GM12878 (cell line): ENCODE results near the gene FUBP3. TPM values are rescaled to one million over a fixed set of nuclear protein-coding genes. Genes with fewer than 3 reads are reported as not detected.

Experiments used
- ATAC-seq: fragments of 200-7000 bp; cut with Tn5 transposase; 3 replicates; pipeline ENCODE4 v1.9.1; 2020; ENCODE audit warnings: mild to moderate bottlenecking, moderate library complexity
- BruUV-seq: library from RNA; stranded (reverse); fragments of 400-500 nt; replicated peaks from 2 replicates; lab custom pipeline; 2021; lab: Mats Ljungman, UMichigan
- CTCF ChIA-PET: fragments of 300-600 bp; sonication (Branson Sonifier 250); formaldehyde crosslinking; extraction: SDS; loops from one replicate; lab custom pipeline; 2021; ENCODE audit warnings: inconsistent platforms; lab: Yijun Ruan, JAX
- POLR2A ChIA-PET: fragments of 350-600 bp; formaldehyde crosslinking; extraction: SDS; loops from one replicate; lab custom pipeline; 2021; ENCODE audit warnings: inconsistent platforms; lab: Charles Lee
- RAD21 ChIA-PET: fragments of 300-600 bp; sonication (Branson Sonifier 250); formaldehyde crosslinking; loops from one replicate; lab custom pipeline; 2023; ENCODE audit warnings: antibody characterized with exemption; ENCODE audit not compliant: unreplicated experiment; lab: Charles Lee
- SMC1A ChIA-PET: fragments of 300-600 bp; sonication (Branson Sonifier 250); formaldehyde crosslinking; loops from one replicate; lab custom pipeline; 2023; ENCODE audit not compliant: unreplicated experiment, uncharacterized antibody; lab: Charles Lee
- DNase-seq: peaks from one replicate; pipeline ENCODE4 v3.0.0-alpha.2; 2011; ENCODE audit warnings: low read depth, low spot score
- FAIRE-seq: peaks from 3 replicates; lab custom pipeline; 2011; peaks lifted over from hg19 to GRCh38; lab: Jason Lieb, UNC
- H2AFZ ChIP-seq: 2 replicates; pipeline ENCODE4 v1.6.0; 2011; ENCODE audit warnings: low read depth, low read length, control low read depth; ENCODE audit not compliant: control insufficient read depth
- H3K27ac ChIP-seq: 2 replicates; pipeline ENCODE4 v1.5.1; 2011; ENCODE audit warnings: control low read depth; ENCODE audit not compliant: control insufficient read depth, insufficient read depth
- H3K27me3 ChIP-seq, 2 experiments: replicated peaks in 1 of 2; 2 replicates each; pipeline versions ENCODE4 v1.6.0 to v1.6.1; 2011; ENCODE audit warnings: low read length in 1 of 2; ENCODE audit not compliant: control insufficient read depth in 2 of 2, insufficient read depth in 2 of 2
- H3K36me3 ChIP-seq, 2 experiments: 2 replicates each; pipeline ENCODE4 v1.5.1; 2011; ENCODE audit warnings: low read length in 1 of 2; ENCODE audit not compliant: control insufficient read depth in 2 of 2, insufficient read depth in 2 of 2
- H3K4me1 ChIP-seq: 2 replicates; pipeline ENCODE4 v1.6.1; 2011; ENCODE audit warnings: mild to moderate bottlenecking, low read length, moderate library complexity, mixed read lengths; ENCODE audit not compliant: control insufficient read depth, insufficient read depth
- H3K4me2 ChIP-seq: 2 replicates; pipeline ENCODE4 v1.6.0; 2011; ENCODE audit warnings: control low read depth; ENCODE audit not compliant: control insufficient read depth, insufficient read depth
- H3K4me3 ChIP-seq: fragments of 200-600 bp; sonication (generic); 2 replicates; pipeline ENCODE4 v1.5.1; 2016
- H3K79me2 ChIP-seq: 2 replicates; pipeline ENCODE4 v1.6.0; 2011; ENCODE audit warnings: low read length; ENCODE audit not compliant: control insufficient read depth, insufficient read depth
- H3K9ac ChIP-seq: 2 replicates; pipeline ENCODE4 v1.8.0; 2011; ENCODE audit warnings: low read length, control low read depth, mixed read lengths; ENCODE audit not compliant: control insufficient read depth, insufficient read depth
- H3K9me3 ChIP-seq: replicated peaks from 3 replicates; pipeline ENCODE4 v1.5.1; 2011; ENCODE audit warnings: mild to moderate bottlenecking, low read length; ENCODE audit not compliant: control insufficient read depth, insufficient read depth
- H4K20me1 ChIP-seq: 2 replicates; pipeline ENCODE4 v1.6.0; 2011; ENCODE audit not compliant: control insufficient read depth, insufficient read depth
- ATF7 ChIP-seq: fragments of 450-650 bp; IDR thresholded peaks from 2 replicates; pipeline ENCODE4 v1.6.1; 2016; ENCODE audit warnings: low read depth, mild to moderate bottlenecking
- BHLHE40 ChIP-seq, 2 experiments: fragments of 450-650 bp in 1 of 2; IDR thresholded peaks; 2 replicates each; pipeline ENCODE4 v1.6.1; 2011 to 2017; ENCODE audit warnings: low read depth in 2 of 2, borderline replicate concordance in 1 of 2, improper control_type of control experiment in 1 of 2, low read length in 1 of 2, mild to moderate bottlenecking in 1 of 2
- BMI1 ChIP-seq: fragments of 450-650 bp; IDR thresholded peaks from 2 replicates; pipeline ENCODE4 v1.6.1; 2016; ENCODE audit warnings: mild to moderate bottlenecking, moderate library complexity, borderline replicate concordance
- CEBPB ChIP-seq, 2 experiments: fragments of 150-350 bp in 1 of 2; IDR thresholded peaks; 2 replicates each; pipeline ENCODE4 v1.6.1; 2012 to 2014; ENCODE audit warnings: low read depth in 2 of 2, low read length in 2 of 2, borderline replicate concordance in 1 of 2, inconsistent platforms in 1 of 2
- CREB1 ChIP-seq: IDR thresholded peaks from 2 replicates; pipeline ENCODE4 v1.6.1; 2012; ENCODE audit warnings: low read depth, mild to moderate bottlenecking, inconsistent platforms
- FOXK2 ChIP-seq: fragments of 450-650 bp; IDR thresholded peaks from 2 replicates; pipeline ENCODE4 v1.6.1; 2017; ENCODE audit warnings: mild to moderate bottlenecking, moderate library complexity
- GATAD2B ChIP-seq: fragments of 450-650 bp; conservative IDR thresholded peaks from 2 replicates; pipeline ENCODE4 v1.6.1; 2017; ENCODE audit warnings: low read depth, mild to moderate bottlenecking, moderate library complexity
- IKZF1 ChIP-seq: fragments of 450-650 bp; conservative IDR thresholded peaks from 2 replicates; pipeline ENCODE4 v1.6.1; 2017; ENCODE audit warnings: antibody characterized with exemption, mild to moderate bottlenecking
- JUNB ChIP-seq: IDR thresholded peaks from 2 replicates; pipeline ENCODE4 v1.6.1; 2016; ENCODE audit warnings: antibody characterized with exemption, mild to moderate bottlenecking
- LARP7 ChIP-seq: fragments of 450-650 bp; IDR thresholded peaks from 2 replicates; pipeline ENCODE4 v1.6.1; 2017; ENCODE audit warnings: mild to moderate bottlenecking
- NFXL1 ChIP-seq: fragments of 450-650 bp; IDR thresholded peaks from 2 replicates; pipeline ENCODE4 v1.6.1; 2017; ENCODE audit warnings: antibody characterized with exemption, mild to moderate bottlenecking, borderline replicate concordance
- NR2C1 ChIP-seq: fragments of 450-650 bp; IDR thresholded peaks from 2 replicates; pipeline ENCODE4 v1.6.1; 2017; ENCODE audit warnings: antibody characterized with exemption, mild to moderate bottlenecking, moderate library complexity
- SIX5 ChIP-seq: IDR thresholded peaks from 2 replicates; pipeline ENCODE4 v1.6.1; 2011; ENCODE audit warnings: mild to moderate bottlenecking, low read depth, low read length, moderate library complexity; ENCODE audit not compliant: severe bottlenecking
- TAF1 ChIP-seq: IDR thresholded peaks from 2 replicates; pipeline ENCODE4 v1.6.1; 2011; ENCODE audit warnings: mild to moderate bottlenecking, low read depth, low read length, borderline replicate concordance
- WRNIP1 ChIP-seq: IDR thresholded peaks from 2 replicates; pipeline ENCODE4 v1.6.1; 2011; ENCODE audit warnings: low read depth, low read length, improper control_type of control experiment, borderline replicate concordance
- YBX1 ChIP-seq: fragments of 450-650 bp; IDR thresholded peaks from 2 replicates; pipeline ENCODE4 v1.6.1; 2016; ENCODE audit warnings: antibody characterized with exemption
- YY1 ChIP-seq: IDR thresholded peaks from 2 replicates; pipeline ENCODE4 v1.6.1; 2011; ENCODE audit warnings: low read depth, mild to moderate bottlenecking, low read length
- ZNF217 ChIP-seq: fragments of 450-650 bp; IDR thresholded peaks from 2 replicates; pipeline ENCODE4 v1.6.1; 2017; ENCODE audit warnings: antibody characterized with exemption, mild to moderate bottlenecking
- ZNF24 ChIP-seq: fragments of 450-650 bp; IDR thresholded peaks from 2 replicates; pipeline ENCODE4 v1.6.1; 2017; ENCODE audit warnings: antibody characterized with exemption, mild to moderate bottlenecking
- ZNF384 ChIP-seq: IDR thresholded peaks from 2 replicates; pipeline ENCODE4 v1.6.1; 2012; ENCODE audit warnings: low read depth, mild to moderate bottlenecking, low read length, improper control_type of control experiment, borderline replicate concordance
- WGBS: methylation state at CpG from one replicate; pipeline ENCODE4 v1.1.6; 2016; ENCODE audit warnings: low lambda C conversion rate; ENCODE audit not compliant: insufficient replicate concordance, insufficient coverage; ENCODE audit errors: missing lambda C conversion rate; 5-methylcytosine and 5-hydroxymethylcytosine counted together
- in situ Hi-C: fragments of 300-500 bp; cut with MboI; formaldehyde crosslinking; loops from 9 replicates; pipeline ENCODE4 v1.14.3; 2018; ENCODE audit warnings: mixed read lengths
- intact Hi-C: fragments of 100-400 bp; cut with micrococcal nuclease; formaldehyde crosslinking; loops from one replicate; pipeline ENCODE4 v1.14.2; 2022; ENCODE audit not compliant: unreplicated experiment
- polyA plus RNA-seq, 11 experiments: library from polyadenylated mRNA; depleted of rRNA in 4 of 11; unstranded in 6 of 11; stranded (reverse) in 5 of 11; fragments of >200 nt; fragmentation: Nextera tagmentation in 4 of 11; fragmentation: Illumina TruSeq in 1 of 11; extraction: Ambion mirVana in 4 of 11; extraction: Trizol in 1 of 11; gene quantifications; 1 replicate in 1 of 11; 2 replicates in 10 of 11; pipeline versions ENCODE4 v1.2.1 to v1.2.3, GENCODE V29; 2011 to 2016; ENCODE audit warnings: inconsistent platforms in 2 of 11, missing spikeins in 2 of 11, low read depth in 1 of 11
- total RNA-seq, 4 experiments: library from RNA; depleted of rRNA in 3 of 4; stranded (reverse); fragments of >200 nt in 3 of 4; fragmentation: Illumina TruSeq in 1 of 4; extraction: Trizol in 1 of 4; gene quantifications; 2 replicates each; pipeline versions ENCODE4 v1.2.1 to v1.2.3, GENCODE V29; 2013 to 2021

FUBP3 gene
- total and polyA plus RNA-seq, 10 of the 15 experiments (the other 5 are each of a cell fraction or from before 2014, with no cell fraction given), result 2.4 to 49.4 (median 37.2) TPM

DNA sequence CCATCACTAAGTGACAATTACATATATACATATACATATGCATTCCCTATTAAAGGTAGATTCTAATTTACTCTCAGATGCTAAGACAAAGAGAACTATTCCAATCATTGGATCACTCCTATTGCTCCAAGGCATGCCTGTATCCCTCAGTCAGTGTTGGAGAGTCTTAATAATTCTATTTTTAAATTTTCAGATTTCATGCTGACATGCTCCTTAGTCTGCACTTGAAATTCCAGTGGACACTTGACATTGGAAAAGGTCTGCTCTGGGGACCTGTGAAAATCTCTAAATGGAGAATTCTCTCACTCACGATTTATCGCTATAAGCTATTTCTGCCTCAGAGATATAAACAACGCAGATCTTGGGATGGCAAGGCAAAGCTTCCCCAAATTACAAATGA, 3.9 kb upstream of the FUBP3 start:
- TF ChIP-seq CEBPB (IDR thresholded peaks at IDR 0.05; ENCODE audit: borderline replicate concordance in 1 of 2, low read depth in 2 of 2, low read length in 2 of 2) (no peak), GATAD2B (no peak), JUNB (no peak), ZNF384 (no peak), WRNIP1 (no peak), NR2C1 (no peak), YBX1 (no peak), YY1 (no peak), ATF7 (no peak), BMI1 (no peak), SIX5 (no peak), ZNF217 (no peak), CREB1 (no peak), IKZF1 (no peak), BHLHE40 (IDR thresholded peaks at IDR 0.05; ENCODE audit: borderline replicate concordance in 1 of 2, low read depth in 2 of 2, low read length in 1 of 2) (no peak), NFXL1 (no peak), ZNF24 (no peak), TAF1 (no peak), LARP7 (no peak), FOXK2 (no peak)
- no peaks in the 10 kb centered on the region for H3K9me3 ChIP-seq
- no peaks in the 10 kb centered on the region for H4K20me1 ChIP-seq
- peaks cover 16% of the 10 kb centered on the region for H3K79me2 ChIP-seq
- in situ Hi-C loops, result no loop called here
- ChIA-PET POLR2A (no interaction called here), SMC1A (no interaction called here), CTCF (no interaction called here), RAD21 (no interaction called here)
- no peaks in the 10 kb centered on the region for H3K36me3 ChIP-seq
- WGBS, result 79% methylated on average over 3 of the region's 3 CpGs
- no peak overlapping the region for H3K9ac ChIP-seq
- H3K4me1 ChIP-seq, result 0 out of 2 replicates have a peak, but pooled peaks cover 4% of the 10 kb centered on the region
- no peaks in the 10 kb centered on the region for H3K27me3 ChIP-seq
- no peak overlapping the region for H2AFZ ChIP-seq
- no peak overlapping the region for H3K27ac ChIP-seq
- DNase-seq, result no peak
- H3K4me3 ChIP-seq, result no peak overlapping the region
- no TSS peak for BruUV-seq
- no peak overlapping the region for H3K4me2 ChIP-seq
- no peak for ATAC-seq
- no peak for FAIRE-seq
- intact Hi-C loops, result no loop called here
